HepG2 (cell line): ENCODE measurements around the gene RBCK1. TPM values are rescaled to one million over a fixed set of nuclear protein-coding genes. Genes with fewer than 3 reads are reported as not detected.

Source experiments
- GATA4 ChIP-seq: sonication (generic); IDR thresholded peaks from 2 replicates; pipeline ENCODE4 v1.6.1; 2016; ENCODE audit warnings: antibody characterized with exemption, low read depth, borderline replicate concordance
- HOXD1 ChIP-seq: sonication (generic); formaldehyde crosslinking; IDR thresholded peaks from 2 replicates; pipeline ENCODE4 v1.5.0; 2020; ENCODE audit warnings: missing genetic modification reagents
- KLF13 ChIP-seq: sonication (generic); formaldehyde crosslinking; IDR thresholded peaks from 2 replicates; pipeline ENCODE4 v1.4.0; 2020; ENCODE audit warnings: mild to moderate bottlenecking, missing genetic modification reagents
- MIER3 ChIP-seq: IDR thresholded peaks from 2 replicates; pipeline ENCODE4 v1.6.1; 2016; ENCODE audit warnings: missing compliant biosample characterization, borderline replicate concordance
- SATB2 ChIP-seq: sonication (generic); formaldehyde crosslinking; IDR thresholded peaks from 2 replicates; pipeline ENCODE4 v1.5.0; 2020; ENCODE audit warnings: missing genetic modification reagents
- SNAPC2 ChIP-seq: sonication (generic); formaldehyde crosslinking; IDR thresholded peaks from 2 replicates; pipeline ENCODE4 v1.8.1; 2022; ENCODE audit warnings: mild to moderate bottlenecking, missing genetic modification reagents
- U2AF2 ChIP-seq: fragments of 200-400 bp; formaldehyde crosslinking; IDR thresholded peaks from 2 replicates; pipeline ENCODE4 v1.6.1; 2017; ENCODE audit warnings: low read depth, mild to moderate bottlenecking, low read length
- ZBTB42 ChIP-seq: sonication (generic); formaldehyde crosslinking; IDR thresholded peaks from 2 replicates; pipeline ENCODE4 v1.5.0; 2020; ENCODE audit warnings: mild to moderate bottlenecking, missing genetic modification reagents
- ZNF142 ChIP-seq: sonication (generic); formaldehyde crosslinking; IDR thresholded peaks from 2 replicates; pipeline ENCODE4 v1.4.0; 2020; ENCODE audit warnings: missing genetic modification reagents
- ZNF609 ChIP-seq: sonication (generic); formaldehyde crosslinking; IDR thresholded peaks from 2 replicates; pipeline ENCODE4 v1.4.0; 2020; ENCODE audit warnings: mild to moderate bottlenecking, missing genetic modification reagents, borderline replicate concordance
- ZNF780A ChIP-seq: sonication (generic); formaldehyde crosslinking; IDR thresholded peaks from 2 replicates; pipeline ENCODE4 v1.8.0; 2022; ENCODE audit warnings: mild to moderate bottlenecking, missing genetic modification reagents, moderate library complexity
- ZNF792 ChIP-seq: IDR thresholded peaks from 2 replicates; pipeline ENCODE4 v1.6.1; 2016
- polyA plus RNA-seq, 8 experiments: library from polyadenylated mRNA; depleted of rRNA in 3 of 8; stranded (reverse) in 7 of 8; unstranded in 1 of 8; fragments of >200 nt; fragmentation: Illumina TruSeq in 4 of 8; extraction: Trizol in 4 of 8; gene quantifications; 2 replicates each; pipeline versions ENCODE4 v1.2.1 to v1.2.3, GENCODE V29; 2011 to 2016; ENCODE audit warnings: low read depth in 4 of 8, missing spikeins in 1 of 8, mixed read lengths in 1 of 8; ENCODE audit not compliant: insufficient read depth in 1 of 8
- total RNA-seq, 5 experiments: library from RNA; depleted of rRNA; stranded (reverse); fragments of >200 nt; fragmentation: Illumina TruSeq; extraction: Trizol; gene quantifications; 2 replicates each; pipeline ENCODE4 v1.2.3, GENCODE V29; 2016; ENCODE audit warnings: low read depth in 1 of 5
- TF ChIP-seq, protein P1 (sequence below): sonication (generic); formaldehyde crosslinking; conservative IDR thresholded peaks from 2 replicates; pipeline ENCODE4 v1.8.0; 2022; ENCODE audit warnings: low read depth, missing genetic modification reagents
- TF ChIP-seq, protein P2 (sequence below): fragments of 450-650 bp; IDR thresholded peaks from 2 replicates; pipeline ENCODE4 v1.6.1; 2017; ENCODE audit warnings: mild to moderate bottlenecking

The RBCK1 gene
- total and polyA plus RNA-seq, 2 of the 13 experiments (the other 11 are each of a cell fraction or from before 2014, with no cell fraction given), result 149 to 215 TPM

GRCh38 chr20:462199-462991, 54.3 kb downstream of the RBCK1 start, which contains the start of gene TBC1D20 (continued):
- TF ChIP-seq MIER3, result no peak; the same call in 1 of the 2 replicates
- TF ChIP-seq U2AF2, result no peak
- TF ChIP-seq ZNF792 (CRISPR knock-in tag), result no peak; the same call in 1 of the 2 replicates
- TF ChIP-seq ZNF780A, result no peak
- peak; percentile 74; the same call in 1 of the 2 replicates for TF ChIP-seq HOXD1 (CRISPR knock-in tag)
- no peak for TF ChIP-seq KLF13 (CRISPR knock-in tag)
- 0 out of 2 replicates have a peak, but pooled peaks have one; percentile 69 for TF ChIP-seq SATB2
- TF ChIP-seq ZNF142 (CRISPR knock-in tag), result no peak
- TF ChIP-seq ZNF609 (CRISPR knock-in tag), result no peak
- 0 out of 2 replicates have a peak, but pooled peaks have one; percentile 66 for TF ChIP-seq ZBTB42 (CRISPR knock-in tag)
- TF ChIP-seq, protein P1, sequence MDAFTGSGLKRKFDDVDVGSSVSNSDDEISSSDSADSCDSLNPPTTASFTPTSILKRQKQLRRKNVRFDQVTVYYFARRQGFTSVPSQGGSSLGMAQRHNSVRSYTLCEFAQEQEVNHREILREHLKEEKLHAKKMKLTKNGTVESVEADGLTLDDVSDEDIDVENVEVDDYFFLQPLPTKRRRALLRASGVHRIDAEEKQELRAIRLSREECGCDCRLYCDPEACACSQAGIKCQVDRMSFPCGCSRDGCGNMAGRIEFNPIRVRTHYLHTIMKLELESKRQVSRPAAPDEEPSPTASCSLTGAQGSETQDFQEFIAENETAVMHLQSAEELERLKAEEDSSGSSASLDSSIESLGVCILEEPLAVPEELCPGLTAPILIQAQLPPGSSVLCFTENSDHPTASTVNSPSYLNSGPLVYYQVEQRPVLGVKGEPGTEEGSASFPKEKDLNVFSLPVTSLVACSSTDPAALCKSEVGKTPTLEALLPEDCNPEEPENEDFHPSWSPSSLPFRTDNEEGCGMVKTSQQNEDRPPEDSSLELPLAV, result no peak
- TF ChIP-seq, protein P2, sequence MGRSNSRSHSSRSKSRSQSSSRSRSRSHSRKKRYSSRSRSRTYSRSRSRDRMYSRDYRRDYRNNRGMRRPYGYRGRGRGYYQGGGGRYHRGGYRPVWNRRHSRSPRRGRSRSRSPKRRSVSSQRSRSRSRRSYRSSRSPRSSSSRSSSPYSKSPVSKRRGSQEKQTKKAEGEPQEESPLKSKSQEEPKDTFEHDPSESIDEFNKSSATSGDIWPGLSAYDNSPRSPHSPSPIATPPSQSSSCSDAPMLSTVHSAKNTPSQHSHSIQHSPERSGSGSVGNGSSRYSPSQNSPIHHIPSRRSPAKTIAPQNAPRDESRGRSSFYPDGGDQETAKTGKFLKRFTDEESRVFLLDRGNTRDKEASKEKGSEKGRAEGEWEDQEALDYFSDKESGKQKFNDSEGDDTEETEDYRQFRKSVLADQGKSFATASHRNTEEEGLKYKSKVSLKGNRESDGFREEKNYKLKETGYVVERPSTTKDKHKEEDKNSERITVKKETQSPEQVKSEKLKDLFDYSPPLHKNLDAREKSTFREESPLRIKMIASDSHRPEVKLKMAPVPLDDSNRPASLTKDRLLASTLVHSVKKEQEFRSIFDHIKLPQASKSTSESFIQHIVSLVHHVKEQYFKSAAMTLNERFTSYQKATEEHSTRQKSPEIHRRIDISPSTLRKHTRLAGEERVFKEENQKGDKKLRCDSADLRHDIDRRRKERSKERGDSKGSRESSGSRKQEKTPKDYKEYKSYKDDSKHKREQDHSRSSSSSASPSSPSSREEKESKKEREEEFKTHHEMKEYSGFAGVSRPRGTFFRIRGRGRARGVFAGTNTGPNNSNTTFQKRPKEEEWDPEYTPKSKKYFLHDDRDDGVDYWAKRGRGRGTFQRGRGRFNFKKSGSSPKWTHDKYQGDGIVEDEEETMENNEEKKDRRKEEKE, result no peak
- no peak for TF ChIP-seq GATA4
- no peak for TF ChIP-seq SNAPC2 (CRISPR knock-in tag)
